ENCODE results near the gene SLC38A1. TPM values are rescaled to one million over a fixed set of nuclear protein-coding genes. Genes with fewer than 3 reads are reported as not detected.

Gene SLC38A1
- total RNA-seq, 4 donors from 2014 or later: 41.9 to 82.3 (median 49.8) TPM

DNA sequence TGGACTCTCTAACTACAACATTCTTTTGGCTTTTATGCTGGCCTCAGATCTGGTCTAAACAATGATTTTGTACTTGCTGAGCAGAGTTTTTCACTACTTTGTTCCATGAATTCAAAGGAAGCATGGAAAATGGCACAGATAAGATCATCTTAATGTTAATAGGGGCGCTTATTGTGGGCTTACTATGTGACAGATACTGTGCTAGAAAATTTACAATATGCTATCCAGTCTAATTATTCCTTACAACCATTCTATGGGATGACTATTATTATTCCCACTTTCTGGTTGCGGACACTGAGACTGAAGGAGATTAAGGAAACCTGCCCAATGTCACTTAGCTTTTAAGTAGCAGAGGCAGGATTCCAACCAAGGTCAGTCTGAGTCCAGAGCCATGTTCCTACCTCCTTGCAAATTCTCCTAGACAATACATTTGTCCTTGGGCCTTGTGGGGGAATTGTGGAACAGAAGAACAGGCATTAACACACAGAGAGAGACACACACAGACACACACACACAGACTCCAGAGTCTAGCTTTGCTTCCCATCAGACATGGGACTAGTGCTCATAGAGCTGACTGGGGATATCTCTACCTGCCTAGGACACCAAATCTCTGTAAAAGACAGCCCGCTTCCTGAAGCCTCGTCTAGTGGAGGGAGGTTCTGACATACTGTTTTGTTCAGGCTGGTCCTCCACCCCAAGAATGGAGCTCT lies 107.7 kb downstream of the SLC38A1 start:
- Histone ChIP-seq H3K36me3 (no peaks in the 10 kb centered on the region), H3K27ac (peak overlapping the region in 1 of 4 donors; percentile 27), H3K4me3 (no peak overlapping the region), H3K27me3 (no peaks in the 10 kb centered on the region), H3K9me3 (no peaks in the 10 kb centered on the region), H3K4me1 (peaks cover 0 to 13% (median 0%) of the 10 kb centered on the region in 4 donors)
- TF ChIP-seq, protein P1, sequence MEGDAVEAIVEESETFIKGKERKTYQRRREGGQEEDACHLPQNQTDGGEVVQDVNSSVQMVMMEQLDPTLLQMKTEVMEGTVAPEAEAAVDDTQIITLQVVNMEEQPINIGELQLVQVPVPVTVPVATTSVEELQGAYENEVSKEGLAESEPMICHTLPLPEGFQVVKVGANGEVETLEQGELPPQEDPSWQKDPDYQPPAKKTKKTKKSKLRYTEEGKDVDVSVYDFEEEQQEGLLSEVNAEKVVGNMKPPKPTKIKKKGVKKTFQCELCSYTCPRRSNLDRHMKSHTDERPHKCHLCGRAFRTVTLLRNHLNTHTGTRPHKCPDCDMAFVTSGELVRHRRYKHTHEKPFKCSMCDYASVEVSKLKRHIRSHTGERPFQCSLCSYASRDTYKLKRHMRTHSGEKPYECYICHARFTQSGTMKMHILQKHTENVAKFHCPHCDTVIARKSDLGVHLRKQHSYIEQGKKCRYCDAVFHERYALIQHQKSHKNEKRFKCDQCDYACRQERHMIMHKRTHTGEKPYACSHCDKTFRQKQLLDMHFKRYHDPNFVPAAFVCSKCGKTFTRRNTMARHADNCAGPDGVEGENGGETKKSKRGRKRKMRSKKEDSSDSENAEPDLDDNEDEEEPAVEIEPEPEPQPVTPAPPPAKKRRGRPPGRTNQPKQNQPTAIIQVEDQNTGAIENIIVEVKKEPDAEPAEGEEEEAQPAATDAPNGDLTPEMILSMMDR (IDR thresholded peaks at IDR 0.05): no peak
- TF ChIP-seq POLR2A (IDR thresholded peaks at IDR 0.05): no peak
- no peak for DNase-seq

DNA sequence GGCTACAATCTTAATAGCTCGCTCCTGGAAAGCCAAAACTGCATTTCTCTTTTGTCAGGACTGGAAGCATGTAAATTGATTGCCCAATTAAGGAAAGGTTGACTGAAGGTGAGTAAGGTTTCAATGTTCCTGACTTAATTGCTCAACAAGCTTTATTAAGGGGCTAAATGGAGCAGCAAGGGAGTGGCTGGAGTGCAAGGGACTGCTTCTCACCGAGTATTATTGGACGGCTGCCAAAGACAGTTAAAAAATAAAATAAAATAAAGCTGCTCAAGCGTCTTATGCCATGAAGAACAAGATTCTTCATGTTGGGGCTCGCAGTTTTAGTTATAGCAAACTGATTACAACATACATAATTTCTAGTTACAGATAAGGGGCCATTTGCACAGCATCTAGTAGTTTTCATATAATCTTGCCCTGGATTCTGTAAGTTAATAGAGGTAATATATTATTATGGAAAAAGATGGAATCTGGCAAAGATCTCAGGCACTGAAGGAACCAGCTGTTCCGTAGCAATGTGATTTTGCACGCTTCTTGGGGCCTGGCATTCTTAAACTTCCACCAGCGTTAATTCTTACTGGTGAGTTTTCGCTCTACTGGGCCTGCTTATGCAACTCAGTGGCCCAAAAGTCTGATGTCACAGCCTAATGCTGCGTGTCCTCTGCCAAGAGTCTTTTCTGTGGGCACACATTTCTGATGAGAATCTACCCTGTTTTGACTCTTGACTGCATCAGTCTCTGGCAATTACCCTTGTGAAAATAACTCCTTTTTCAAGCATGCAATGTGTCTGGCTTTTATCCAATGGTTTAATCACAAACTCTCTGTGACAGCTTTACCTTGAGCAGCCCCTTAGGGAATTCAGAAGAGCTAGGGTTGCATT lies 108.5 kb downstream of the SLC38A1 start:
- no peaks in the 10 kb centered on the region for H3K36me3 ChIP-seq
- TF ChIP-seq, protein P1 (IDR thresholded peaks at IDR 0.05): no peak
- no peak for TF ChIP-seq POLR2A (IDR thresholded peaks at IDR 0.05)
- peaks cover 0 to 13% (median 0%) of the 10 kb centered on the region in 4 donors for H3K4me1 ChIP-seq
- DNase-seq: no peak
- no peak overlapping the region for H3K4me3 ChIP-seq
- H3K27ac ChIP-seq: peak overlapping the region in 2 of 4 donors; percentile 5 to 27
- H3K9me3 ChIP-seq: no peaks in the 10 kb centered on the region
- no peaks in the 10 kb centered on the region for H3K27me3 ChIP-seq

- TF ChIP-seq, protein P1 (IDR thresholded peaks at IDR 0.05): no peak
- no peak for TF ChIP-seq POLR2A (IDR thresholded peaks at IDR 0.05)
- H3K36me3 ChIP-seq: no peaks in the 10 kb centered on the region
- no peaks in the 10 kb centered on the region for H3K9me3 ChIP-seq
- H3K27me3 ChIP-seq: no peaks in the 10 kb centered on the region
- H3K4me1 ChIP-seq: peaks cover 0 to 13% (median 0%) of the 10 kb centered on the region in 4 donors
- H3K4me3 ChIP-seq: no peak overlapping the region
- no peak for DNase-seq
- H3K27ac ChIP-seq: peak overlapping the region in 1 of 4 donors; percentile 5
Observed at GRCh38 chr12:46159309-46159901, 109.4 kb downstream of the SLC38A1 start.

- no peaks in the 10 kb centered on the region for H3K27me3 ChIP-seq
- peaks cover 0 to 13% (median 0%) of the 10 kb centered on the region in 4 donors for H3K4me1 ChIP-seq
- H3K27ac ChIP-seq: no peak overlapping the region
- no peak for DNase-seq
- H3K4me3 ChIP-seq: no peak overlapping the region
- no peaks in the 10 kb centered on the region for H3K36me3 ChIP-seq
- H3K9me3 ChIP-seq: no peaks in the 10 kb centered on the region
- TF ChIP-seq POLR2A (IDR thresholded peaks at IDR 0.05): no peak
- TF ChIP-seq, protein P1 (IDR thresholded peaks at IDR 0.05): no peak
Observed at GRCh38 chr12:46158501-46158900, 110.3 kb downstream of the SLC38A1 start.

GRCh38 chr12:46154221-46154985 lies 114.4 kb downstream of the SLC38A1 start:
- H3K4me1 ChIP-seq: peaks cover 0 to 14% (median 0%) of the 10 kb centered on the region in 4 donors
- no peaks in the 10 kb centered on the region for H3K36me3 ChIP-seq
- H3K27ac ChIP-seq: no peak overlapping the region
- H3K9me3 ChIP-seq: no peaks in the 10 kb centered on the region
- H3K27me3 ChIP-seq: no peaks in the 10 kb centered on the region
- DNase-seq: no peak
- no peak overlapping the region for H3K4me3 ChIP-seq
- no peak for TF ChIP-seq POLR2A (IDR thresholded peaks at IDR 0.05)
- TF ChIP-seq, protein P1 (IDR thresholded peaks at IDR 0.05): no peak
